Natural killer cell (primary cell): Measurements from ENCODE around the gene RBFOX1. TPM values are rescaled to one million over a fixed set of nuclear protein-coding genes. Genes with fewer than 3 reads are reported as not detected.

Source experiments
- ATAC-seq, 3 donors: fragments of 150-1000 bp in 2 of 3; fragments of 200-7000 bp in 1 of 3; cut with Tn5 transposase; 1 replicate in 1 of 3; 2 replicates in 2 of 3; pipeline ENCODE4 v1.10.0; 2021; ENCODE audit warnings: mild to moderate bottlenecking in 2 of 3, moderate library complexity in 2 of 3
- DNase-seq, 2 donors: peaks; one replicate each; pipeline versions ENCODE4 v3.0.0 to v3.0.0-alpha.2; 2013 to 2021; ENCODE audit warnings: mixed read lengths in 1 of 2
- H3K27ac ChIP-seq: one replicate; pipeline ENCODE4 v1.5.1; 2013; ENCODE audit warnings: mild to moderate bottlenecking, low read length
- H3K27me3 ChIP-seq: one replicate; pipeline ENCODE4 v1.6.1; 2013; ENCODE audit warnings: low read length; ENCODE audit not compliant: control insufficient read depth, insufficient read depth
- H3K36me3 ChIP-seq: one replicate; pipeline ENCODE4 v1.6.1; 2013; ENCODE audit warnings: low read length; ENCODE audit not compliant: control insufficient read depth, insufficient read depth
- H3K4me1 ChIP-seq: one replicate; pipeline ENCODE4 v1.6.1; 2013; ENCODE audit warnings: low read length; ENCODE audit not compliant: control insufficient read depth, insufficient read depth
- H3K4me3 ChIP-seq: one replicate; pipeline ENCODE4 v1.5.1; 2013; ENCODE audit warnings: low read length
- H3K9me3 ChIP-seq: one replicate; pipeline ENCODE4 v1.6.1; 2013; ENCODE audit warnings: low read length; ENCODE audit not compliant: control insufficient read depth, insufficient read depth
- H3K27ac Mint-ChIP-seq, 2 donors: one replicate each; pipeline ENCODE4 v1.8.0; 2022; ENCODE audit warnings: mild to moderate bottlenecking in 2 of 2, mixed read lengths in 2 of 2, moderate library complexity in 1 of 2
- H3K27me3 Mint-ChIP-seq, 2 donors: one replicate each; pipeline ENCODE4 v1.8.0; 2022; ENCODE audit warnings: low read depth in 2 of 2, mixed read lengths in 2 of 2
- H3K36me3 Mint-ChIP-seq: one replicate; pipeline ENCODE4 v1.8.0; 2022; ENCODE audit warnings: mixed read lengths
- H3K4me1 Mint-ChIP-seq, 2 donors: one replicate each; pipeline ENCODE4 v1.8.0; 2022; ENCODE audit warnings: mixed read lengths in 2 of 2
- H3K4me3 Mint-ChIP-seq: one replicate; pipeline ENCODE4 v1.8.0; 2022; ENCODE audit warnings: mild to moderate bottlenecking, moderate library complexity, mixed read lengths
- H3K9me3 Mint-ChIP-seq, 2 donors: one replicate each; pipeline ENCODE4 v1.8.0; 2022; ENCODE audit warnings: mixed read lengths in 2 of 2
- WGBS: methylation state at CpG from one replicate; pipeline ENCODE4 v1.1.7; 2013; ENCODE audit warnings: missing lambda C conversion rate; ENCODE audit not compliant: insufficient coverage; 5-methylcytosine and 5-hydroxymethylcytosine counted together
- intact Hi-C: fragments of 100-400 bp; cut with micrococcal nuclease; formaldehyde crosslinking; loops from one replicate; pipeline ENCODE4 v1.14.2; 2022
- total RNA-seq, 4 donors: library from RNA; stranded (reverse); fragments of 120-200 nt in 1 of 4; gene quantifications; one replicate each; pipeline versions ENCODE4 v1.2.3 to v1.2.4, GENCODE V29; 2013 to 2022
- TF ChIP-seq, protein P1 (sequence below): fragments of 200-600 bp; IDR thresholded peaks from one replicate; pipeline ENCODE4 v1.8.0; 2022; ENCODE audit warnings: antibody characterized with exemption

RBFOX1 gene
- total RNA-seq, 3 donors from 2014 or later (not counting 1 experiment from before 2014, with no cell fraction given): not detected

DNA sequence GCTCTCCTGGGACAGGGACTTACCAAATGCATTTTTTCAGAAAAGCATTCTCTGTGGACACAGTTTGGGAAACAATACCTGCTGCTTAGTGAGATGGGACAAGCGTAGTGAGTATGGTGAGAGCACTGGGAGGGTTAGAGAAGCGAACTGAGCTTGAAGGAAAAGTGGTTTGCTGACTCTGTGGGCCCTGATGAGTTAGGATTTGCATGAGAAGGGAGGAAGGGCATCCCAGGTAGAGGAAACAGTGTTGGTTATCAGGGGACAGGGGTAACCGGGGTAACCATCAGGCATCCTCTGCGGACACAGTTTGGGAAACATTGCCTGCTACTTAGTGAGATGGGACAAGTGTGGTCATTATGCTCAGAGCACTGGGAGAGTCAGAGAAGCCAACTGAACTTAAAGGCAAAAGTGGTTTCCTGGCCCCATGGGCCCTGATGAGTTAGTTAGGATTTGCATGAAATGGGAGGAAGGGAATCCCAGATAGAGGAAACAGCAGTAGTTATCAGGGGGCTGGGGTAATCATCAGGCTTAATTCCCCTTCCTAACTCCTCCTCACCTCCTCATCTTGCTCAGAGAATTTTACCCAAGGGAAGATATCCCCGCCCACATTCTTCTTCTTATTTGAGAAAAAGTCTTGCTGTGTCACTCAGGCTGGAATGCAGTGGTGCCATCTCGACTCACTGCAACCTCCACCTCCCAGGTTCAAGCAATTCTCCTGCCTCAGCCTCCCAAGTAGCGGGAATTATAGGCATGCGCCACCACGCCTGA, 319.3 kb downstream of the RBFOX1 start:
- Mint-ChIP-seq H3K9me3 (peaks cover 4 to 11% of the 10 kb centered on the region in 2 donors), H3K4me1 (no peaks in the 10 kb centered on the region), H3K27ac (no peak overlapping the region), H3K36me3 (no peaks in the 10 kb centered on the region), H3K4me3 (no peak overlapping the region), H3K27me3 (no peaks in the 10 kb centered on the region)
- 74% methylated on average over 8 of the region's 9 CpGs for WGBS
- DNase-seq (no peak), ATAC-seq (no peak)
- TF ChIP-seq, protein P1, sequence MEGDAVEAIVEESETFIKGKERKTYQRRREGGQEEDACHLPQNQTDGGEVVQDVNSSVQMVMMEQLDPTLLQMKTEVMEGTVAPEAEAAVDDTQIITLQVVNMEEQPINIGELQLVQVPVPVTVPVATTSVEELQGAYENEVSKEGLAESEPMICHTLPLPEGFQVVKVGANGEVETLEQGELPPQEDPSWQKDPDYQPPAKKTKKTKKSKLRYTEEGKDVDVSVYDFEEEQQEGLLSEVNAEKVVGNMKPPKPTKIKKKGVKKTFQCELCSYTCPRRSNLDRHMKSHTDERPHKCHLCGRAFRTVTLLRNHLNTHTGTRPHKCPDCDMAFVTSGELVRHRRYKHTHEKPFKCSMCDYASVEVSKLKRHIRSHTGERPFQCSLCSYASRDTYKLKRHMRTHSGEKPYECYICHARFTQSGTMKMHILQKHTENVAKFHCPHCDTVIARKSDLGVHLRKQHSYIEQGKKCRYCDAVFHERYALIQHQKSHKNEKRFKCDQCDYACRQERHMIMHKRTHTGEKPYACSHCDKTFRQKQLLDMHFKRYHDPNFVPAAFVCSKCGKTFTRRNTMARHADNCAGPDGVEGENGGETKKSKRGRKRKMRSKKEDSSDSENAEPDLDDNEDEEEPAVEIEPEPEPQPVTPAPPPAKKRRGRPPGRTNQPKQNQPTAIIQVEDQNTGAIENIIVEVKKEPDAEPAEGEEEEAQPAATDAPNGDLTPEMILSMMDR: no peak
- intact Hi-C loops: no loop called here
- H3K4me3 ChIP-seq: no peak overlapping the region
- H3K27ac ChIP-seq: no peak overlapping the region
- no peaks in the 10 kb centered on the region for H3K4me1 ChIP-seq
- peaks cover 4% of the 10 kb centered on the region for H3K9me3 ChIP-seq
- H3K36me3 ChIP-seq: no peaks in the 10 kb centered on the region
- H3K27me3 ChIP-seq: no peaks in the 10 kb centered on the region

DNA sequence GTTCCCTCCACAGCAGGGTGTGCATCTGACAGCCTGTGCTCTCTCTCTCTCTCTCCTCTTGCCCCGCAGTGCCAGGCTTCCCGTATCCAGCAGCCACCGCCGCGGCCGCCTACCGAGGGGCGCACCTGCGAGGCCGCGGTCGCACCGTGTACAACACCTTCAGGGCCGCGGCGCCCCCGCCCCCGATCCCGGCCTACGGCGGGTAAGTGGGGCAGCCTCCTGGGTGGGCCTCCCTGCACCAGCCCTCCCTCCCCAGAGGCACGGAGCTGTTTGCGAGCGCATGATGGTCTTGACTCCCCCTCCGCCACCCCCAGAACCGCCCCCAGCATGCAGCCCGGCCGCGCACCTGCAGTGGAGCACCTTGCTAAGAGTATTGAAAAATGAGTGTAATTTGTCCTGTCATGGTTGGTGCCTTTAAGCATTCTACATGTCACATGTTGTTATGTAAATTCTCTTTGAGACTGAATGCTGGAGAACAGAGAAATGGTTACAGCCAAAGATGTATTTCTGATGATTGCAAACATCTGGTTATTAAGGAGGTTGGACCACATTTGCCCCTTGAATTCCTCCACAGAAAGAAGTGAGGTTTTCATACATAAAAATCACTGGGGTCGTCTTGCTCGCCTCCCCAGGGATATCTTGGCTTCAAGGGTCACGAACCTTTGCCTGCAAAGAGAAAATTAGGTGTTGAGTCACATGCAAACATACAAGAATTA, 321.3 kb downstream of the RBFOX1 start:
- Histone ChIP-seq H3K27me3 (no peaks in the 10 kb centered on the region), H3K36me3 (no peaks in the 10 kb centered on the region), H3K9me3 (peaks cover 4% of the 10 kb centered on the region), H3K4me3 (no peak overlapping the region), H3K27ac (no peak overlapping the region), H3K4me1 (no peaks in the 10 kb centered on the region)
- H3K9me3 Mint-ChIP-seq: peaks cover 4 to 8% of the 10 kb centered on the region in 2 donors
- ATAC-seq: no peak
- no peak overlapping the region for H3K27ac Mint-ChIP-seq
- no peaks in the 10 kb centered on the region for H3K36me3 Mint-ChIP-seq
- 91% methylated on average over 31 of the region's 32 CpGs for WGBS
- TF ChIP-seq, protein P1: no peak
- no peak overlapping the region for H3K4me3 Mint-ChIP-seq
- intact Hi-C loops: no loop called here
- no peaks in the 10 kb centered on the region for H3K27me3 Mint-ChIP-seq
- H3K4me1 Mint-ChIP-seq: no peaks in the 10 kb centered on the region
- DNase-seq: no peak

DNA sequence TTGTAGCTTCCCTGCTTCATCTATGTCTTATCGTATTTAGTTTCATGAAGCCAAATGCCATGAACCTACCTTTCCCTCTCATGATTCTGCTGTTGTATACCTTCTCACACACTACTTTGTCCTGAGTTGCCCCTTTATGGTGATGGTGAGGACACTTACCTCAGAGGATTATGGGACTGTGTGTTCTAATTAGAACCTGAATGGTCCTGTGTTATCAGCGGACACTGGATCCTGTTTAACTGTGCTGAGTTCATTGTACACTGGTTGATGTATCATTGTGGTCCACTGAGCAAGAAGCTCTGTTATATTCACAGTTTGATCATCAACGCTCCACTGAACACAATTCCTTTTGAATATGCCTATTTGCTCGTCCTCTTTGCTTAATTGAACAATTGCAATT, 343.0 kb downstream of the RBFOX1 start:
- Histone ChIP-seq H3K27me3 (no peaks in the 10 kb centered on the region), H3K9me3 (no peaks in the 10 kb centered on the region), H3K36me3 (no peaks in the 10 kb centered on the region), H3K4me1 (no peaks in the 10 kb centered on the region), H3K27ac (no peak overlapping the region), H3K4me3 (no peak overlapping the region)
- intact Hi-C loops: no loop called here
- Mint-ChIP-seq H3K4me3 (no peak overlapping the region), H3K27me3 (no peaks in the 10 kb centered on the region), H3K4me1 (no peaks in the 10 kb centered on the region), H3K9me3 (peaks cover 0 to 3% of the 10 kb centered on the region in 2 donors), H3K36me3 (no peaks in the 10 kb centered on the region), H3K27ac (no peak overlapping the region)
- TF ChIP-seq, protein P1: no peak
- 70% methylated on average over 4 of the region's 4 CpGs for WGBS
- no peak for DNase-seq
- ATAC-seq: no peak
